Endothelial cell of umbilical vein (primary cell): Measurements from ENCODE around the gene ACAA2.

Source experiments
- EZH2 ChIP-seq: IDR thresholded peaks from 2 replicates; pipeline ENCODE4 v1.6.1; 2012; ENCODE audit warnings: borderline replicate concordance, low read depth, mild to moderate bottlenecking, moderate library complexity, low read length, inconsistent platforms; ENCODE audit not compliant: severe bottlenecking
- FOS ChIP-seq: IDR thresholded peaks from 2 replicates; pipeline ENCODE4 v1.6.1; 2011; ENCODE audit warnings: mild to moderate bottlenecking, low read length, moderate library complexity, borderline replicate concordance; ENCODE audit not compliant: insufficient read depth
- GATA2 ChIP-seq: IDR thresholded peaks from 2 replicates; pipeline ENCODE4 v1.7.0; 2011; ENCODE audit warnings: low read depth, mild to moderate bottlenecking, moderate library complexity, mixed read lengths, low read length; ENCODE audit not compliant: insufficient read length, insufficient read depth
- JUN ChIP-seq: IDR thresholded peaks from 2 replicates; pipeline ENCODE4 v1.6.1; 2011; ENCODE audit warnings: borderline replicate concordance, low read depth; ENCODE audit not compliant: insufficient read length, insufficient read depth
- MAX ChIP-seq: IDR thresholded peaks from 2 replicates; pipeline ENCODE4 v1.6.1; 2011; ENCODE audit not compliant: insufficient read depth, insufficient read length
- MYC ChIP-seq: IDR thresholded peaks from one replicate; pipeline ENCODE4 v1.6.1; 2011; ENCODE audit warnings: mild to moderate bottlenecking, low read depth, low read length
- POLR2A ChIP-seq: IDR thresholded peaks from 2 replicates; pipeline ENCODE4 v1.6.1; 2012; ENCODE audit warnings: low read depth, mild to moderate bottlenecking, control low read depth, low read length
- POLR2AphosphoS5 ChIP-seq: IDR thresholded peaks from 2 replicates; pipeline ENCODE4 v1.6.1; 2012; ENCODE audit warnings: low read depth, mild to moderate bottlenecking, control low read depth, low read length, moderate library complexity; ENCODE audit not compliant: insufficient read depth
- TF ChIP-seq, protein P1 (sequence below), 2 donors: IDR thresholded peaks; 1 replicate in 1 of 2; 2 replicates in 1 of 2; pipeline ENCODE4 v1.5.1; 2011; ENCODE audit warnings: low read length in 2 of 2, mild to moderate bottlenecking in 2 of 2, moderate library complexity in 2 of 2, control low read depth in 1 of 2, inconsistent platforms in 1 of 2, low read depth in 1 of 2; ENCODE audit not compliant: insufficient read depth in 1 of 2; ENCODE audit errors: extremely low read depth in 1 of 2

DNA sequence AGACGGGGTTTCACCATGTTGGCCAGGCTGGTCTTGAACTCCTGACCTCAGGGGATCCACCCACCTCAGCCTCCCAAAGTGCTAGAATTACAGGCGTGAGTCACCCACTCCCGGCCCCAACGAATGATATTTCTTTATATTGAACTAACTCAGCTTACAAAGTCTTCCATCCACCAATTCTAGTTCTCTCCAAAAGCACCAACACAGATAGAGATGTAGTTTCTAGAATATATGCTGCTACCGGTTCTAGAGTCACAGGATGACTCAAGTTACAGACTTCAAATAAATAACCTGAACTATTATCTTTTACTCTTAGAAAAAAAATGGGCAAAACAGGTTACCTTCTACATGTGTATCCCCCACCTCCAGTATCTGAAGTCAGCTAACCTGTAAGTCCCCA, 9.2 kb downstream of the ACAA2 start:
- no peak for TF ChIP-seq EZH2
- TF ChIP-seq, protein P1, sequence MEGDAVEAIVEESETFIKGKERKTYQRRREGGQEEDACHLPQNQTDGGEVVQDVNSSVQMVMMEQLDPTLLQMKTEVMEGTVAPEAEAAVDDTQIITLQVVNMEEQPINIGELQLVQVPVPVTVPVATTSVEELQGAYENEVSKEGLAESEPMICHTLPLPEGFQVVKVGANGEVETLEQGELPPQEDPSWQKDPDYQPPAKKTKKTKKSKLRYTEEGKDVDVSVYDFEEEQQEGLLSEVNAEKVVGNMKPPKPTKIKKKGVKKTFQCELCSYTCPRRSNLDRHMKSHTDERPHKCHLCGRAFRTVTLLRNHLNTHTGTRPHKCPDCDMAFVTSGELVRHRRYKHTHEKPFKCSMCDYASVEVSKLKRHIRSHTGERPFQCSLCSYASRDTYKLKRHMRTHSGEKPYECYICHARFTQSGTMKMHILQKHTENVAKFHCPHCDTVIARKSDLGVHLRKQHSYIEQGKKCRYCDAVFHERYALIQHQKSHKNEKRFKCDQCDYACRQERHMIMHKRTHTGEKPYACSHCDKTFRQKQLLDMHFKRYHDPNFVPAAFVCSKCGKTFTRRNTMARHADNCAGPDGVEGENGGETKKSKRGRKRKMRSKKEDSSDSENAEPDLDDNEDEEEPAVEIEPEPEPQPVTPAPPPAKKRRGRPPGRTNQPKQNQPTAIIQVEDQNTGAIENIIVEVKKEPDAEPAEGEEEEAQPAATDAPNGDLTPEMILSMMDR (IDR thresholded peaks at IDR 0.05; ENCODE audit: extremely low read depth in 1 of 2, insufficient read depth in 1 of 2, low read depth in 1 of 2, low read length in 2 of 2), result no peak
- no peak for TF ChIP-seq GATA2
- TF ChIP-seq MAX, result no peak
- TF ChIP-seq JUN, result no peak
- TF ChIP-seq POLR2AphosphoS5, result no peak
- no peak for TF ChIP-seq POLR2A
- TF ChIP-seq FOS, result no peak
- TF ChIP-seq MYC, result no peak
